OCI-LY1 (cell line): ENCODE data around the gene USP53.

Experiments used
- H2AFZ ChIP-seq: fragments of 200-600 bp; sonication (generic), shearing (Covaris generic); 2 replicates; pipeline ENCODE4 v1.6.0; 2014; ENCODE audit warnings: antibody characterized with exemption, mild to moderate bottlenecking, low read length
- H3F3A ChIP-seq: fragments of 200-600 bp; sonication (generic), shearing (Covaris generic); 2 replicates; pipeline ENCODE4 v1.6.0; 2014; ENCODE audit warnings: mild to moderate bottlenecking, antibody characterized with exemption, low read length, moderate library complexity; ENCODE audit not compliant: insufficient read depth
- H3K27ac ChIP-seq: fragments of 200-600 bp; sonication (generic); 2 replicates; pipeline ENCODE4 v1.5.1; 2014; ENCODE audit warnings: low read length, mixed run types, mild to moderate bottlenecking, low read depth; ENCODE audit not compliant: poor library complexity, severe bottlenecking
- H3K27me3 ChIP-seq: fragments of 200-600 bp; sonication (generic); 2 replicates; pipeline ENCODE4 v1.6.0; 2014; ENCODE audit warnings: antibody characterized with exemption, mild to moderate bottlenecking, low read length, moderate library complexity; ENCODE audit not compliant: insufficient read depth
- H3K36me3 ChIP-seq: fragments of 200-600 bp; sonication (generic); 2 replicates; pipeline ENCODE4 v1.6.1; 2014; ENCODE audit warnings: mild to moderate bottlenecking, antibody characterized with exemption, low read length, moderate library complexity, mixed read lengths; ENCODE audit not compliant: insufficient read depth
- H3K4me1 ChIP-seq: fragments of 200-600 bp; sonication (generic); 2 replicates; pipeline ENCODE4 v1.5.1; 2014; ENCODE audit warnings: mild to moderate bottlenecking, low read length, moderate library complexity; ENCODE audit not compliant: insufficient read depth, severe bottlenecking
- H3K4me2 ChIP-seq: fragments of 200-600 bp; sonication (generic), shearing (Covaris generic); 2 replicates; pipeline ENCODE4 v1.6.1; 2014; ENCODE audit warnings: low read length
- H3K4me3 ChIP-seq: fragments of 200-600 bp; sonication (generic); 2 replicates; pipeline ENCODE4 v1.5.1; 2014; ENCODE audit warnings: low read length, low read depth, mild to moderate bottlenecking, mixed read lengths; ENCODE audit not compliant: poor library complexity, severe bottlenecking
- H3K79me2 ChIP-seq: fragments of 200-600 bp; shearing (Covaris generic); 2 replicates; pipeline ENCODE4 v1.6.1; 2016; ENCODE audit warnings: mixed run types, low read length, mixed read lengths; ENCODE audit not compliant: insufficient read depth
- H3K9ac ChIP-seq: fragments of 200-600 bp; sonication (generic), shearing (Covaris generic); 2 replicates; pipeline ENCODE4 v1.6.1; 2014; ENCODE audit warnings: mild to moderate bottlenecking, low read length, mixed read lengths
- H3K9me2 ChIP-seq: fragments of 200-600 bp; sonication (generic), shearing (Covaris generic); 2 replicates; pipeline ENCODE4 v1.6.1; 2014; ENCODE audit warnings: low read depth, mild to moderate bottlenecking, low read length, mixed read lengths
- H3K9me3 ChIP-seq: fragments of 200-600 bp; shearing (Covaris generic); 2 replicates; pipeline ENCODE4 v1.6.1; 2014; ENCODE audit warnings: low read length, mixed read lengths
- H4K20me1 ChIP-seq: fragments of 200-600 bp; sonication (generic), shearing (Covaris generic); 2 replicates; pipeline ENCODE4 v1.6.0; 2016; ENCODE audit warnings: mild to moderate bottlenecking, low read length; ENCODE audit not compliant: insufficient read depth
- EZH2 ChIP-seq: fragments of 200-600 bp; sonication (generic), shearing (Covaris generic); IDR thresholded peaks from 2 replicates; pipeline ENCODE4 v1.8.0; 2017; ENCODE audit warnings: borderline replicate concordance, mixed run types, mild to moderate bottlenecking, antibody characterized with exemption, low read length, moderate library complexity, mixed read lengths
- TF ChIP-seq, protein P1 (sequence below): fragments of 200-600 bp; sonication (generic), shearing (Covaris generic); IDR thresholded peaks from 2 replicates; pipeline ENCODE4 v1.5.1; 2017; ENCODE audit warnings: mild to moderate bottlenecking, antibody characterized with exemption, low read length, moderate library complexity, mixed read lengths

USP53 gene

DNA sequence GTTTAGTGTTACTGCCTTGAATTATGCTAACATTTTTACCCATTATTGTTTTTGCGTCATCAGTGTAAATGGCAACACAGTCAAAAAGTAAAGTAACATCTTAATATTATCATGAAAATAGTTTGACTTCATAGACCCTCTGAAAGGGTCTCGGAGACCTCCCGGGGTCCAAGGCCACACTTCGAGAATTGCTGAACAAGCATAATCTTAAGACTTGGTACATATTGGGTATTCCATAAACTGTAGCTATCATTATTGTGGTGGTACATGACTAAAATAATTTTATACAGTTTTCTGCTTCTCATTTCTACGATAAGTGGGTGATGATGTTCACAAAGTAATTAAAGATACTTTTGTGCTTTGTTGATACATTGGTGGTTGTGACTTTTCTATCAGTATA, 76.8 kb downstream of the USP53 start:
- Histone ChIP-seq H3K36me3 (peaks cover 12% of the 10 kb centered on the region; the same call in 1 of the 2 replicates), H3K4me1 (peaks cover 9% of the 10 kb centered on the region), H3K9me3 (no peaks in the 10 kb centered on the region), H2AFZ (no peak overlapping the region), H3K9ac (no peak overlapping the region), H3F3A (no peaks in the 10 kb centered on the region; the same call in 1 of the 2 replicates), H4K20me1 (no peaks in the 10 kb centered on the region), H3K79me2 (no peaks in the 10 kb centered on the region), H3K4me2 (no peak overlapping the region), H3K27me3 (no peaks in the 10 kb centered on the region), H3K4me3 (no peak overlapping the region), H3K9me2 (no peaks in the 10 kb centered on the region), H3K27ac (no peak overlapping the region)
- TF ChIP-seq, protein P1, sequence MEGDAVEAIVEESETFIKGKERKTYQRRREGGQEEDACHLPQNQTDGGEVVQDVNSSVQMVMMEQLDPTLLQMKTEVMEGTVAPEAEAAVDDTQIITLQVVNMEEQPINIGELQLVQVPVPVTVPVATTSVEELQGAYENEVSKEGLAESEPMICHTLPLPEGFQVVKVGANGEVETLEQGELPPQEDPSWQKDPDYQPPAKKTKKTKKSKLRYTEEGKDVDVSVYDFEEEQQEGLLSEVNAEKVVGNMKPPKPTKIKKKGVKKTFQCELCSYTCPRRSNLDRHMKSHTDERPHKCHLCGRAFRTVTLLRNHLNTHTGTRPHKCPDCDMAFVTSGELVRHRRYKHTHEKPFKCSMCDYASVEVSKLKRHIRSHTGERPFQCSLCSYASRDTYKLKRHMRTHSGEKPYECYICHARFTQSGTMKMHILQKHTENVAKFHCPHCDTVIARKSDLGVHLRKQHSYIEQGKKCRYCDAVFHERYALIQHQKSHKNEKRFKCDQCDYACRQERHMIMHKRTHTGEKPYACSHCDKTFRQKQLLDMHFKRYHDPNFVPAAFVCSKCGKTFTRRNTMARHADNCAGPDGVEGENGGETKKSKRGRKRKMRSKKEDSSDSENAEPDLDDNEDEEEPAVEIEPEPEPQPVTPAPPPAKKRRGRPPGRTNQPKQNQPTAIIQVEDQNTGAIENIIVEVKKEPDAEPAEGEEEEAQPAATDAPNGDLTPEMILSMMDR: no peak
- no peak for TF ChIP-seq EZH2

DNA sequence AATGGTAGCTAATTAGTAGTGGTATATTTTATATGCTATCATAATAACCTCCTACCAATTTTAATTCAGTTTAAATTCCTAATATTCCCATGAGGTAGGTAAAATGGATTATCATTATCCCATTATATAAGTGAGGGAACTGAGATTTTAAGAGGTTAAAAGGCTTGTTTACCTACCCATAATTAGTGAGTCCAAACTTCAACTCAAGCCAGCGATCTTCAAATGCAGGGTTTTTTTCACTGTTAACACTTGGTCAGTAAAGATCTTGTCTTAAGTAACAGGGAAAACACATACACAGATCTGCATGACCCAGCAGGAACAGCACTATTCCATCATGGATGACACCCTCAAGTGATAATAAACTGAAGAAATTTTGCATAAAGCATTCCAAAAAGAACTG, 78.1 kb downstream of the USP53 start:
- Histone ChIP-seq H3K9me3 (no peaks in the 10 kb centered on the region), H4K20me1 (no peaks in the 10 kb centered on the region), H3K27ac (no peak overlapping the region), H3K79me2 (no peaks in the 10 kb centered on the region), H3K4me2 (no peak overlapping the region), H3K4me3 (no peak overlapping the region), H2AFZ (no peak overlapping the region), H3K9ac (no peak overlapping the region), H3K27me3 (no peaks in the 10 kb centered on the region), H3F3A (no peaks in the 10 kb centered on the region; the same call in 1 of the 2 replicates), H3K9me2 (no peaks in the 10 kb centered on the region), H3K36me3 (peaks cover 19% of the 10 kb centered on the region; the same call in 1 of the 2 replicates), H3K4me1 (no peaks in the 10 kb centered on the region)
- TF ChIP-seq, protein P1: no peak
- TF ChIP-seq EZH2: no peak

DNA sequence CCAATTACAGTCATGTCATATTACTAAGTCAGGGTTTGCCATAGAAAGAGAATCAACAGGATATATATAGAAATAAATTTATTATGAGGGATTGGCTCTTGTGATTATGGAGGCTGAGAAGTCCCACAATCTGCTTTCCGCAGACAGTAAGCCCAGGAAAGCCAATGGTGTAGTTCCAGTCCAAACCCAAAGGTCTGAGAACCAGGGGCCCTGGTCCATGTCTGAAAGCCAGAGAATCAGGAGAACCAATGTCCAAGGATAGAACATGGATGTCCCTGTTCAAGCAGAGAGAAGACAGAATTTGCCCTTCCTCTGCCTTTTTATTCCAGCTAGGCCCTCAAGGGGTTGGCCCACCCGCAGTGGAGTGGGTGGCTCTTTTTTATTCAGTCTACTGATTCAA, 83.8 kb downstream of the USP53 start:
- peaks cover 13% of the 10 kb centered on the region for H3K79me2 ChIP-seq
- H3K4me3 ChIP-seq: no peak overlapping the region
- H3K4me1 ChIP-seq: peaks cover 26% of the 10 kb centered on the region
- no peaks in the 10 kb centered on the region for H3K27me3 ChIP-seq
- no peaks in the 10 kb centered on the region for H3K9me2 ChIP-seq
- H4K20me1 ChIP-seq: no peaks in the 10 kb centered on the region
- no peak overlapping the region for H2AFZ ChIP-seq
- no peak overlapping the region for H3K4me2 ChIP-seq
- TF ChIP-seq, protein P1: no peak
- TF ChIP-seq EZH2: no peak
- H3F3A ChIP-seq: no peaks in the 10 kb centered on the region; the same call in 1 of the 2 replicates
- no peak overlapping the region for H3K9ac ChIP-seq
- H3K27ac ChIP-seq: no peak overlapping the region
- H3K36me3 ChIP-seq: peaks cover 49% of the 10 kb centered on the region
- H3K9me3 ChIP-seq: no peaks in the 10 kb centered on the region
